Upper lobe of left lung (tissue), 6 donors: ENCODE data around the gene CYBRD1. TPM values are rescaled to one million over a fixed set of nuclear protein-coding genes. Genes with fewer than 3 reads are reported as not detected.

ENCODE experiments used
- ATAC-seq, 2 donors: fragments of 200-7000 bp; cut with Tn5 transposase; one replicate each; pipeline ENCODE4 v1.9.1; 2022; ENCODE audit warnings: mild to moderate bottlenecking in 2 of 2, moderate library complexity in 2 of 2; ENCODE audit not compliant: low FRiP score in 2 of 2
- DNase-seq, 2 donors: peaks; one replicate each; pipeline ENCODE4 v3.0.0-alpha.2; 2019 to 2020
- H3K27ac ChIP-seq, 4 donors: fragments of 200-600 bp; sonication (generic); one replicate each; pipeline ENCODE4 v1.5.1; 2016 to 2019
- H3K27me3 ChIP-seq, 4 donors: fragments of 200-600 bp; sonication (generic); one replicate each; pipeline ENCODE4 v1.5.1; 2017 to 2019
- H3K36me3 ChIP-seq, 4 donors: fragments of 200-600 bp; sonication (generic); one replicate each; pipeline ENCODE4 v1.5.1; 2016 to 2019
- H3K4me1 ChIP-seq, 4 donors: fragments of 200-600 bp; sonication (generic); one replicate each; pipeline ENCODE4 v1.5.1; 2018 to 2019
- H3K4me3 ChIP-seq, 4 donors: fragments of 200-600 bp; sonication (generic); one replicate each; pipeline ENCODE4 v1.5.1; 2017 to 2019; ENCODE audit warnings: mild to moderate bottlenecking in 2 of 4, moderate library complexity in 1 of 4
- H3K9me3 ChIP-seq, 4 donors: fragments of 200-600 bp; sonication (generic); one replicate each; pipeline ENCODE4 v1.5.1; 2018 to 2019
- EP300 ChIP-seq, 4 donors: sonication (generic); formaldehyde crosslinking; IDR thresholded peaks; one replicate each; pipeline ENCODE4 v1.5.1; 2017; ENCODE audit warnings: antibody characterized with exemption in 4 of 4, control low read depth in 2 of 4
- POLR2A ChIP-seq, 4 donors: fragments of 450-650 bp; IDR thresholded peaks; one replicate each; pipeline ENCODE4 v1.5.1; 2016 to 2017; ENCODE audit warnings: antibody characterized with exemption in 4 of 4, mild to moderate bottlenecking in 2 of 4
- POLR2AphosphoS5 ChIP-seq, 2 donors: sonication (generic); formaldehyde crosslinking; IDR thresholded peaks; one replicate each; pipeline ENCODE4 v1.5.1; 2017; ENCODE audit warnings: antibody characterized with exemption in 2 of 2
- WGBS, 2 donors: methylation state at CpG; one replicate each; pipeline ENCODE4 v1.1.5; 2017 to 2018; 5-methylcytosine and 5-hydroxymethylcytosine counted together
- total RNA-seq, 6 donors: library from RNA; depleted of rRNA in 4 of 6; stranded (reverse); fragments of >200 nt in 4 of 6; gene quantifications; one replicate each; pipeline versions ENCODE4 v1.1.0 to v1.2.1, GENCODE V29; 2016 to 2021
- TF ChIP-seq, protein P1 (sequence below), 6 experiments: fragments of 450-650 bp in 4 of 6; fragments of 200-600 bp in 2 of 6; sonication (generic) in 2 of 6; IDR thresholded peaks; one replicate each; pipeline ENCODE4 v1.5.1; 2016 to 2019; ENCODE audit warnings: antibody characterized with exemption in 6 of 6
- donor health status: DM: no; HTN: no; CAD: no; lungs with moderate emphysema.
- donor health status: DM: no; HTN: yes; CAD: no; lungs with severe emphysema.

CYBRD1 gene, protein sequence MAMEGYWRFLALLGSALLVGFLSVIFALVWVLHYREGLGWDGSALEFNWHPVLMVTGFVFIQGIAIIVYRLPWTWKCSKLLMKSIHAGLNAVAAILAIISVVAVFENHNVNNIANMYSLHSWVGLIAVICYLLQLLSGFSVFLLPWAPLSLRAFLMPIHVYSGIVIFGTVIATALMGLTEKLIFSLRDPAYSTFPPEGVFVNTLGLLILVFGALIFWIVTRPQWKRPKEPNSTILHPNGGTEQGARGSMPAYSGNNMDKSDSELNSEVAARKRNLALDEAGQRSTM
- 100 to 1,000 TPM in 4 of 6 donors, 10 to 100 TPM in 2; 71.7 to 383 (median 214) TPM for total RNA-seq

DNA sequence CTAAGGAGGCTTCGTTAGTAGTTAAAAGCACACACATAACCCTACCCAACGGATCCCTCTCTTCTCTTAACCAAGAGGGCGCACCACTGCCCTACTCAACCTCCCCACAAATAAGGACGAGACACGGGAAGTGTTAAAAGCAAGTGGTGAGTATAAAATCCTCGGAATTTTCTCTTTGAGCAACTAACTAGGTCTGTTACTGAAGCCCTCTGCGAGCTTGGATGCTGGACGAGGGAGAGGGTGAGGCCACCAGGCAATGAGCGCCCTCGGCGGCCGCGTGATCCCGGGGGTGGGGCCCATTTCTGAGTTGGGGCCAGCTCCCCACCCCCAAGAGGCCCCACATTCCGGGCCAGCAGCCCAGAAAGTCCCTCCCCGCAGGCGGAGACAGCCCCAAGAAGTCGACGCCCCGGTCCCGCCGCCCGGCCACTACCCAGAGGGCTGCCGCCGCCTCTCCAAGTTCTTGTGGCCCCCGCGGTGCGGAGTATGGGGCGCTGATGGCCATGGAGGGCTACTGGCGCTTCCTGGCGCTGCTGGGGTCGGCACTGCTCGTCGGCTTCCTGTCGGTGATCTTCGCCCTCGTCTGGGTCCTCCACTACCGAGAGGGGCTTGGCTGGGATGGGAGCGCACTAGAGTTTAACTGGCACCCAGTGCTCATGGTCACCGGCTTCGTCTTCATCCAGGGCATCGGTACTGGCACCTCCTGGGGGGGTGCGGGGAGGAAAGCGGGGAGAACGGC, at the start of gene CYBRD1:
Gene CYBRD1, plus strand, starts transcription at position 423 of the 736 bp plus-strand sequence. Its CDS starts 72 bp downstream, at position 495.
- peak within 1 kb of the TSS; percentile 87 to 96 (median 91) for H3K27ac ChIP-seq
- H3K4me3 ChIP-seq, result peak within 1 kb of the TSS; percentile 87 to 96 (median 93)
- H3K9me3 ChIP-seq, result no peaks in the 10 kb centered on the region
- peak in 3 of 4 donors; percentile 53 to 94 (median 76) for TF ChIP-seq POLR2A (IDR thresholded peaks at IDR 0.05)
- TF ChIP-seq EP300 (IDR thresholded peaks at IDR 0.05), result peak in 1 of 4 donors; percentile 64
- peak in 1 of 2 donors; percentile 78 for TF ChIP-seq POLR2AphosphoS5 (IDR thresholded peaks at IDR 0.05)
- TF ChIP-seq, protein P1, sequence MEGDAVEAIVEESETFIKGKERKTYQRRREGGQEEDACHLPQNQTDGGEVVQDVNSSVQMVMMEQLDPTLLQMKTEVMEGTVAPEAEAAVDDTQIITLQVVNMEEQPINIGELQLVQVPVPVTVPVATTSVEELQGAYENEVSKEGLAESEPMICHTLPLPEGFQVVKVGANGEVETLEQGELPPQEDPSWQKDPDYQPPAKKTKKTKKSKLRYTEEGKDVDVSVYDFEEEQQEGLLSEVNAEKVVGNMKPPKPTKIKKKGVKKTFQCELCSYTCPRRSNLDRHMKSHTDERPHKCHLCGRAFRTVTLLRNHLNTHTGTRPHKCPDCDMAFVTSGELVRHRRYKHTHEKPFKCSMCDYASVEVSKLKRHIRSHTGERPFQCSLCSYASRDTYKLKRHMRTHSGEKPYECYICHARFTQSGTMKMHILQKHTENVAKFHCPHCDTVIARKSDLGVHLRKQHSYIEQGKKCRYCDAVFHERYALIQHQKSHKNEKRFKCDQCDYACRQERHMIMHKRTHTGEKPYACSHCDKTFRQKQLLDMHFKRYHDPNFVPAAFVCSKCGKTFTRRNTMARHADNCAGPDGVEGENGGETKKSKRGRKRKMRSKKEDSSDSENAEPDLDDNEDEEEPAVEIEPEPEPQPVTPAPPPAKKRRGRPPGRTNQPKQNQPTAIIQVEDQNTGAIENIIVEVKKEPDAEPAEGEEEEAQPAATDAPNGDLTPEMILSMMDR (IDR thresholded peaks at IDR 0.05), result no peak
- DNase-seq (peak; percentile 87 to 95), ATAC-seq (peak; percentile 90 to 94)
- H3K36me3 ChIP-seq, result no peaks in the 10 kb centered on the region
- peaks cover 16 to 35% (median 20%) of the 10 kb centered on the region in 4 donors for H3K4me1 ChIP-seq
- WGBS, 2 donors, result 2% methylated on average over 11 to 16 of the region's 45 CpGs
- no peaks in the 10 kb centered on the region for H3K27me3 ChIP-seq

DNA sequence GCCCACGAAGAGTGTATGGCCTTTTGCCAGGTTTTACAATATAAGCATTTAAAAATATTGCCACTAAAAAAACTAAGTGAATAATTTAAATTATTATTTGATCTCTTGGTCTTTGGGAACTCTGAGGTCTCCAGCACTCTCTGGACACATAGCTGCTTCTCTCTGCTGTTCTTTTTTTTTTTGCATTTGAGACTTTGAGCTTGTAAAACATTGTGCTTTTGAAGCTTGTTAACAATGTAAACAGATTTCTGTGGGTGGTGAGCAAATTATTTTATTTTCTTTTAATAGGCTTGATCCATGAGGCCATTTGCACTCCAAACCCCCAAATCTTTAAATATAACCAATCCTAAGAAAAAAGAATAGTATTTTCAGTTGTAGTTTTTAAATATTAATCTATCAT, 46.3 kb upstream of the CYBRD1 start:
- TF ChIP-seq EP300 (IDR thresholded peaks at IDR 0.05) (no peak), POLR2A (IDR thresholded peaks at IDR 0.05) (no peak), POLR2AphosphoS5 (IDR thresholded peaks at IDR 0.05) (no peak)
- TF ChIP-seq, protein P1 (IDR thresholded peaks at IDR 0.05), result no peak
- Histone ChIP-seq H3K27ac (no peak overlapping the region), H3K4me1 (no peaks in the 10 kb centered on the region), H3K36me3 (peaks cover 0 to 37% (median 2%) of the 10 kb centered on the region in 4 donors), H3K4me3 (no peak overlapping the region), H3K27me3 (no peaks in the 10 kb centered on the region), H3K9me3 (no peaks in the 10 kb centered on the region)
- WGBS, 2 donors, result 82 to 92% methylated on average over 1 of the region's 1 CpG
- ATAC-seq (no peak), DNase-seq (no peak)

DNA sequence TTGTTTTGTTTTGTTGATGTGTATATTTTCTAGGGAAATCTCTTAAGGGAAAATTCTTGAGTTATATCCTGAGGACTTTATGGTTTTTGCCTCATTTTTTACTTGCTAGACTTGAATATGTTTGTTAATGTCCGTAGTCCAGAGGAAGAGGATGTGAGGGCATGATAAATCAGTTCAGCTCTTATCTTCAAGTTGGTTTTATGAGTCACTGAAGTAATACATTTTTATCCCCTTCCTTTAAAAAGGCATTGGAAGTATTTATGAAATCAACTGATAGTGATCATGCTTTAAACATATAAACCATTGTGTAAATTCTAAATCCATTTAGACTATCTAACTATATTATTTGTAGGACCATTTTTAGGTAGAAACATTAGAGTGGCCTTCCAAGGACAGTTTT, 43.9 kb upstream of the CYBRD1 start:
- H3K36me3 ChIP-seq, result peaks cover 0 to 35% (median 2%) of the 10 kb centered on the region in 4 donors
- TF ChIP-seq POLR2A (IDR thresholded peaks at IDR 0.05) (no peak), EP300 (IDR thresholded peaks at IDR 0.05) (no peak), POLR2AphosphoS5 (IDR thresholded peaks at IDR 0.05) (no peak)
- TF ChIP-seq, protein P1 (IDR thresholded peaks at IDR 0.05), result no peak

DNA sequence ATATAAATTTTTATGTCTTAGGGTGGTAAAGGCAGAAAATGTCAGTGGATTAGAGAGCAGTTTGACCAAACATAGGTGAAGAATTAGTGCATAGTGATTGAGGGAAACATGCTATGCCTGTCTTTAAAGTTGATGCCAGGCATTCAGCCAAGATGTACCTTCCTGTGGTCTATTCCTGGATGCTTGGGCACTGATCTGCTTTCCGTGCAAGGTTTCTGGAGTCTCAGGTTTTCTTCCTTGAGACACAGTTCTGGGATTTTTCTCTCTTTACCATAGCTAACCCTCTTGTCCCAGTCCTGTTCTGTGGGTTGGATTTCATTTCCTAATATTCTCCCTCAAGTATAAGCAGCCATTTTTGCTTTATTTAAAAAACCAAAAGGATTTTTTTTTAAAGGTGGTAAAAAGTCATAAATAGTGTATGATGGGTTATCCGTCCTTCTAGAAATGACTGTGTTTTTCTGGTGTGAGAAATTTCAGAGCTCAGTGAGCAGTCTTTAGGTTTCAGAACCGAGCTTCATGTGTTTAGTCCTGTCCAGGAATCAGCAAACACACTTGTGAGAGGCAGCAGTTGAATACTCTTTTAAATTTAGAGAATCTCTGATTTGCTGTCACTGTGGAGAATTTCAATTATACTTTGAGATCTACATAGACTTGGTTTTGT, 43.0 kb upstream of the CYBRD1 start:
- no peaks in the 10 kb centered on the region for H3K9me3 ChIP-seq
- 81% methylated on average over 3 of the region's 3 CpGs for WGBS, 2 donors
- ATAC-seq (no peak), DNase-seq (no peak)
- no peak overlapping the region for H3K4me3 ChIP-seq
- peaks cover 0 to 35% (median under 1%) of the 10 kb centered on the region in 4 donors for H3K36me3 ChIP-seq
- TF ChIP-seq, protein P1 (IDR thresholded peaks at IDR 0.05), result no peak
- TF ChIP-seq POLR2A (IDR thresholded peaks at IDR 0.05) (no peak), POLR2AphosphoS5 (IDR thresholded peaks at IDR 0.05) (no peak), EP300 (IDR thresholded peaks at IDR 0.05) (no peak)
- H3K4me1 ChIP-seq, result no peaks in the 10 kb centered on the region
- H3K27me3 ChIP-seq, result no peaks in the 10 kb centered on the region
- no peak overlapping the region for H3K27ac ChIP-seq

More for the DNA sequence above, 43.9 kb upstream of the CYBRD1 start:
- H3K27ac ChIP-seq, result no peak overlapping the region
- H3K9me3 ChIP-seq, result no peaks in the 10 kb centered on the region
- H3K4me3 ChIP-seq, result no peak overlapping the region
- 65 to 68% methylated on average over 1 of the region's 1 CpG for WGBS, 2 donors
- no peaks in the 10 kb centered on the region for H3K4me1 ChIP-seq
- DNase-seq (no peak), ATAC-seq (no peak)
- no peaks in the 10 kb centered on the region for H3K27me3 ChIP-seq
